CD14-positive monocyte (primary cell): ENCODE results near the gene CEP83. TPM values are rescaled to one million over a fixed set of nuclear protein-coding genes. Genes with fewer than 3 reads are reported as not detected.

Experiments used
- DNase-seq, 3 donors: peaks; one replicate each; pipeline ENCODE4 v3.0.0-alpha.2; 2011 to 2022
- H2AFZ ChIP-seq: 2 replicates; pipeline ENCODE4 v1.6.0; 2012; ENCODE audit warnings: mild to moderate bottlenecking, low read depth, low read length, inconsistent platforms; ENCODE audit not compliant: insufficient read depth, poor library complexity, severe bottlenecking
- H3K27ac ChIP-seq, 2 donors: 1 replicate in 1 of 2; 2 replicates in 1 of 2; pipeline ENCODE4 v1.5.1; 2012 to 2013; ENCODE audit warnings: low read length in 2 of 2, control low read depth in 1 of 2, inconsistent platforms in 1 of 2, low read depth in 1 of 2, mild to moderate bottlenecking in 1 of 2
- H3K27me3 ChIP-seq, 2 donors: one replicate each; pipeline versions ENCODE4 v1.6.0 to v1.6.1; 2011 to 2013; ENCODE audit warnings: low read length in 2 of 2; ENCODE audit not compliant: control insufficient read depth in 2 of 2, insufficient read depth in 2 of 2
- H3K36me3 ChIP-seq, 2 donors: replicated peaks in 1 of 2; 1 replicate in 1 of 2; 2 replicates in 1 of 2; pipeline versions ENCODE4 v1.5.1 to v1.6.1; 2012 to 2013; ENCODE audit warnings: low read length in 2 of 2, control low read depth in 1 of 2, inconsistent platforms in 1 of 2, mild to moderate bottlenecking in 1 of 2; ENCODE audit not compliant: insufficient read depth in 2 of 2, control insufficient read depth in 1 of 2
- H3K4me1 ChIP-seq, 2 donors: 1 replicate in 1 of 2; 2 replicates in 1 of 2; pipeline versions ENCODE4 v1.5.1 to v1.6.1; 2012 to 2013; ENCODE audit warnings: low read length in 2 of 2, control low read depth in 1 of 2, inconsistent platforms in 1 of 2, mild to moderate bottlenecking in 1 of 2, moderate library complexity in 1 of 2; ENCODE audit not compliant: insufficient read depth in 2 of 2, control insufficient read depth in 1 of 2
- H3K4me2 ChIP-seq: replicated peaks from 2 replicates; pipeline ENCODE3; 2012; ENCODE audit warnings: low read length, moderate library complexity, mild to moderate bottlenecking; ENCODE audit not compliant: poor library complexity, severe bottlenecking; ENCODE audit errors: extremely low read depth
- H3K4me3 ChIP-seq, 3 experiments: fragments of 200-600 bp in 1 of 3; sonication (generic) in 1 of 3; replicated peaks in 1 of 3; 1 replicate in 2 of 3; 2 replicates in 1 of 3; pipeline ENCODE4 v1.5.1; 2011 to 2013; ENCODE audit warnings: low read length in 3 of 3, mild to moderate bottlenecking in 3 of 3, control low read depth in 2 of 3, low read depth in 2 of 3, inconsistent platforms in 1 of 3, moderate library complexity in 1 of 3
- H3K79me2 ChIP-seq: 2 replicates; pipeline ENCODE4 v1.6.0; 2012; ENCODE audit warnings: mild to moderate bottlenecking, control low read depth, inconsistent platforms, low read length, moderate library complexity; ENCODE audit not compliant: insufficient read depth
- H3K9ac ChIP-seq: 2 replicates; pipeline ENCODE4 v1.6.0; 2017; ENCODE audit warnings: low read length, mild to moderate bottlenecking; ENCODE audit not compliant: insufficient read depth, poor library complexity, severe bottlenecking
- H3K9me3 ChIP-seq, 2 donors: replicated peaks in 1 of 2; 1 replicate in 1 of 2; 2 replicates in 1 of 2; pipeline versions ENCODE4 v1.5.1 to v1.6.1; 2012 to 2013; ENCODE audit warnings: low read length in 2 of 2, control low read depth in 1 of 2; ENCODE audit not compliant: control insufficient read depth in 1 of 2, insufficient read depth in 1 of 2
- H4K20me1 ChIP-seq: 2 replicates; pipeline ENCODE4 v1.6.0; 2012; ENCODE audit warnings: mild to moderate bottlenecking, low read length, control low read depth, moderate library complexity; ENCODE audit not compliant: insufficient read depth
- H3K27ac Mint-ChIP-seq, 7 donors: one replicate each; pipeline ENCODE4 v1.8.0; 2020; ENCODE audit warnings: mild to moderate bottlenecking in 7 of 7, mixed read lengths in 7 of 7, moderate library complexity in 6 of 7, inconsistent platforms in 2 of 7
- H3K27me3 Mint-ChIP-seq, 3 donors: one replicate each; pipeline ENCODE4 v1.8.0; 2021 to 2022; ENCODE audit warnings: low read depth in 3 of 3, mild to moderate bottlenecking in 3 of 3, mixed read lengths in 3 of 3, moderate library complexity in 3 of 3, inconsistent platforms in 1 of 3
- H3K36me3 Mint-ChIP-seq, 2 donors: one replicate each; pipeline ENCODE4 v1.8.0; 2020; ENCODE audit warnings: mixed read lengths in 2 of 2, inconsistent platforms in 1 of 2, mild to moderate bottlenecking in 1 of 2
- H3K4me1 Mint-ChIP-seq: one replicate; pipeline ENCODE4 v1.8.0; 2020; ENCODE audit warnings: mild to moderate bottlenecking, mixed read lengths
- H3K4me3 Mint-ChIP-seq, 2 donors: one replicate each; pipeline ENCODE4 v1.8.0; 2020; ENCODE audit warnings: mild to moderate bottlenecking in 2 of 2, mixed read lengths in 2 of 2, moderate library complexity in 1 of 2
- H3K9me3 Mint-ChIP-seq, 7 donors: one replicate each; pipeline ENCODE4 v1.8.0; 2020 to 2022; ENCODE audit warnings: mixed read lengths in 7 of 7, mild to moderate bottlenecking in 6 of 7, moderate library complexity in 6 of 7, inconsistent platforms in 2 of 7
- CTCF ChIP-seq: fragments of 200-600 bp; IDR thresholded peaks from one replicate; pipeline ENCODE4 v1.8.0; 2022; ENCODE audit warnings: antibody characterized with exemption, mild to moderate bottlenecking
- WGBS: methylation state at CpG from one replicate; pipeline ENCODE4 v1.1.5; 2013; ENCODE audit warnings: missing lambda C conversion rate; ENCODE audit not compliant: insufficient coverage; 5-methylcytosine and 5-hydroxymethylcytosine counted together
- intact Hi-C, 2 donors: fragments of 100-400 bp; cut with micrococcal nuclease; formaldehyde crosslinking; loops; one replicate each; pipeline versions ENCODE4 v1.15.0 to v1.15.1; 2023
- polyA plus RNA-seq, 3 donors: library from polyadenylated mRNA; depleted of rRNA in 1 of 3; unstranded in 2 of 3; stranded (reverse) in 1 of 3; fragments of 300-500 nt in 2 of 3; fragments of >200 nt in 1 of 3; fragmentation: Illumina TruSeq in 2 of 3; gene quantifications; 1 replicate in 2 of 3; 2 replicates in 1 of 3; pipeline ENCODE4 v1.2.3, GENCODE V29; 2012 to 2021

The CEP83 gene
- polyA plus RNA-seq, 3 donors, result 0.73 to 3.1 (median 1.0) TPM

GRCh38 chr12:94264736-94265485 lies 194.8 kb downstream of the CEP83 start:
- Mint-ChIP-seq H3K4me3 (no peak overlapping the region), H3K4me1 (peaks cover 63% of the 10 kb centered on the region), H3K27ac (peak overlapping the region in 2 of 7 donors; percentile 98), H3K9me3 (peaks cover 0 to 4% (median 0%) of the 10 kb centered on the region in 7 donors), H3K36me3 (peaks cover 62 to 72% of the 10 kb centered on the region in 2 donors), H3K27me3 (no peaks in the 10 kb centered on the region)
- no peak for DNase-seq
- Histone ChIP-seq H3K4me3 (no peak overlapping the region), H3K79me2 (no peaks in the 10 kb centered on the region), H3K36me3 (peaks cover 20 to 54% of the 10 kb centered on the region in 2 donors), H2AFZ (no peak overlapping the region), H3K27me3 (no peaks in the 10 kb centered on the region), H4K20me1 (no peaks in the 10 kb centered on the region), H3K9ac (no peak overlapping the region), H3K27ac (peak overlapping the region in 1 of 2 donors; percentile 92), H3K9me3 (no peaks in the 10 kb centered on the region), H3K4me2 (no peak overlapping the region), H3K4me1 (peaks cover 71% of the 10 kb centered on the region in 2 donors)
- TF ChIP-seq CTCF, result no peak
- WGBS, result 97% methylated on average over 6 of the region's 19 CpGs
- intact Hi-C loops, result loop anchor here (10.0 kb wide), 2 partner anchors 110 to 120 kb away; partner anchors contain the start of gene PLXNC1 (in 1 of the 2)

GRCh38 chr12:94263905-94264561 lies 195.6 kb downstream of the CEP83 start:
- no peaks in the 10 kb centered on the region for H3K27me3 Mint-ChIP-seq

More at GRCh38 chr12:94263905-94264561, 195.6 kb downstream of the CEP83 start:
- Mint-ChIP-seq H3K27ac (peak overlapping the region; percentile 95 to 98 (median 98)), H3K36me3 (peaks cover 63 to 74% of the 10 kb centered on the region in 2 donors), H3K4me3 (peak overlapping the region; percentile 74 to 85), H3K4me1 (peaks cover 63% of the 10 kb centered on the region), H3K9me3 (peaks cover 0 to 4% (median 0%) of the 10 kb centered on the region in 7 donors)
- Histone ChIP-seq H4K20me1 (no peaks in the 10 kb centered on the region), H3K4me3 (peak overlapping the region in 1 of 3 experiments; percentile 79), H3K79me2 (no peaks in the 10 kb centered on the region), H3K36me3 (peaks cover 25 to 55% of the 10 kb centered on the region in 2 donors), H3K27ac (peak overlapping the region; percentile 88 to 92), H3K4me2 (peak overlapping the region; percentile 78), H2AFZ (no peak overlapping the region), H3K27me3 (no peaks in the 10 kb centered on the region), H3K9ac (peak overlapping the region; percentile 54), H3K9me3 (no peaks in the 10 kb centered on the region), H3K4me1 (peaks cover 71% of the 10 kb centered on the region in 2 donors)
- intact Hi-C loops, result loop anchor here (10.0 kb wide), 2 partner anchors 109 to 119 kb away; partner anchors contain the start of gene PLXNC1 (in 1 of the 2)
- no peak for TF ChIP-seq CTCF
- 56% methylated on average over 16 of the region's 20 CpGs for WGBS
- DNase-seq, result peak; percentile 31 to 57 (median 33)
